Articular chondrocyte of knee joint (primary cell): Measurements from ENCODE around the gene DNAJC11. TPM values are rescaled to one million over a fixed set of nuclear protein-coding genes. Genes with fewer than 3 reads are reported as not detected.

Source experiments
- total RNA-seq: library from RNA; depleted of rRNA; stranded (reverse); fragments of >200 nt; gene quantifications from 2 replicates; pipeline ENCODE4 v1.2.3, GENCODE V29; 2012

The DNAJC11 gene, protein sequence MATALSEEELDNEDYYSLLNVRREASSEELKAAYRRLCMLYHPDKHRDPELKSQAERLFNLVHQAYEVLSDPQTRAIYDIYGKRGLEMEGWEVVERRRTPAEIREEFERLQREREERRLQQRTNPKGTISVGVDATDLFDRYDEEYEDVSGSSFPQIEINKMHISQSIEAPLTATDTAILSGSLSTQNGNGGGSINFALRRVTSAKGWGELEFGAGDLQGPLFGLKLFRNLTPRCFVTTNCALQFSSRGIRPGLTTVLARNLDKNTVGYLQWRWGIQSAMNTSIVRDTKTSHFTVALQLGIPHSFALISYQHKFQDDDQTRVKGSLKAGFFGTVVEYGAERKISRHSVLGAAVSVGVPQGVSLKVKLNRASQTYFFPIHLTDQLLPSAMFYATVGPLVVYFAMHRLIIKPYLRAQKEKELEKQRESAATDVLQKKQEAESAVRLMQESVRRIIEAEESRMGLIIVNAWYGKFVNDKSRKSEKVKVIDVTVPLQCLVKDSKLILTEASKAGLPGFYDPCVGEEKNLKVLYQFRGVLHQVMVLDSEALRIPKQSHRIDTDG
- total RNA-seq, result 28.6 and 31.3 TPM in 2 replicates

DNA sequence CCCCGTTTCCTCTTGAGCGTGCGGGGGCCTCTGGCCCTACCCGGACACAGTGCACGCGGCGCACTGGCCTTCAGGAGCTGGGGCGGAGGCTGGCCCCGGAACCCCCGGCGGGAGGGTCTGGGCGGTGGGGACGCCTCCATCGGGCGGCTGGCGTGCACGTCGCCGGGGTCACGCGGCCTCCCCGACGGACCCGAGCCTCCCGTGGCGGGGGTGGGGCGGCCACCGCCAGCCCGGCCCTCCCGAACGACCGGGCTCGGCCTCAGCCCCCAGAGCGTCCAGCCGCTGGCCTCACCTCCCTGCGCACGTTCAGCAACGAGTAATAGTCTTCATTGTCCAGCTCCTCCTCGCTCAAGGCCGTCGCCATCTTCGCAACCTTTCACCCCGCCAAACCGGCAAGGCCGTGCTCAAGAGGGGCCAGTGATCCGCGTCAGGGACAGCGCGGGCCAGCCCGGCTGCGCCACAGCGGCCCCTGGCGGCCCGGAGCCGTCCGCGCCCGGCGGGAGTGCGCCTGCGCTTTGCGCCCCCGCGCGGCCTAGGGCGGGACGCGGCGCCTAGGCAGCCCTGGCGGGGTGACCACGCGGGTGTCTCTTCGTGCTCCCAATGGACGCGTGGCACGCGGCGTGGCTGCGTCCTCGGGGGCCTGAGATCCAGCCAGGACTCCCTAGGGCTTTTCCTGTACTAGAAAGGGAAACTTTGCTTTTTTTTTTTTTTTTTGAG, at the start of gene DNAJC11:
TSS of gene DNAJC11 (minus strand) at position 380 of the 717 bp plus-strand sequence. CDS start at position 364, 16 bp downstream.

DNA sequence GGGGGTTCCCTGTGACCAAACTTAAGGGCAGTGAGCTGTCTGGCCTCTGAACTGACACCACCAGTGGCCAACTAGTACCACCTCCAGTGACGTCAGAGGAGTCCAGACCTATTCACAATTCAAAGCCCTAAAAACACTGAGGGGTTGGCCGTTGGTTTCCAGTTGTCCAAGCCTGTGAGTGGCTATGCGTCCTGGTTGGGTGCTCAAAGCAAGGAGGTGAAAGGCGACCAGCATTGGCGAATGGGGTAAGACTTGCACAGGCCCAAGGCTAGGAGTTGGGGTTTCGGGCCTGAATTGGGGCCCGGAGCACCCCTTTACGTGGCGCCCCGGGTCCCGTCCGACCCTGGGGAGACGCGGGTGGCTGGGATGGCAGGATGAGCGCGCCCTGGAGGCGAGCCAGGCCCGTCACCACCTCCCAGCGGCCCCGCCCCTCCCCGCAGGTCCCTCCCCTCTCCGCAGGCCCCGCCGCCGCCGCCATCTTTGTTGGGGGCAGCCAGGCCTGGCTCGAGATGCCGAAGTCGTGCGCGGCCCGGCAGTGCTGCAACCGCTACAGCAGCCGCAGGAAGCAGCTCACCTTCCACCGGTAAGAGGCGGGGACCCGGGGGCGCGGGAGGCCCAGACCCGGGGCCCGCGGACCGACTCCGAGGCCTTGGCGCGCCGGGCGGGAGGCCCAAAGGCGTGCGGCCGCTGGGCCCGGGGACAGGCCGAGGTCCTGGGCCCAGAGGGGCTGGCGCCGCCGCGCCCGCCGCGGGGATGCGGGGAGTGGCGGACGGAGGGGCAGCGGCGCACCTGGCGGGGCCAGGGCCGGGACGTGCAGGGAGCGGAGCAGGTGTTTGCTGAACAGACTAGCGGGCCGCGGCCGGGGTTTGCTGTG, 76.7 kb downstream of the DNAJC11 start, which contains the start of gene THAP3:
TSS of gene THAP3 (plus strand) at position 159 of the 874 bp plus-strand sequence. CDS start at position 510, 351 bp downstream.

DNA sequence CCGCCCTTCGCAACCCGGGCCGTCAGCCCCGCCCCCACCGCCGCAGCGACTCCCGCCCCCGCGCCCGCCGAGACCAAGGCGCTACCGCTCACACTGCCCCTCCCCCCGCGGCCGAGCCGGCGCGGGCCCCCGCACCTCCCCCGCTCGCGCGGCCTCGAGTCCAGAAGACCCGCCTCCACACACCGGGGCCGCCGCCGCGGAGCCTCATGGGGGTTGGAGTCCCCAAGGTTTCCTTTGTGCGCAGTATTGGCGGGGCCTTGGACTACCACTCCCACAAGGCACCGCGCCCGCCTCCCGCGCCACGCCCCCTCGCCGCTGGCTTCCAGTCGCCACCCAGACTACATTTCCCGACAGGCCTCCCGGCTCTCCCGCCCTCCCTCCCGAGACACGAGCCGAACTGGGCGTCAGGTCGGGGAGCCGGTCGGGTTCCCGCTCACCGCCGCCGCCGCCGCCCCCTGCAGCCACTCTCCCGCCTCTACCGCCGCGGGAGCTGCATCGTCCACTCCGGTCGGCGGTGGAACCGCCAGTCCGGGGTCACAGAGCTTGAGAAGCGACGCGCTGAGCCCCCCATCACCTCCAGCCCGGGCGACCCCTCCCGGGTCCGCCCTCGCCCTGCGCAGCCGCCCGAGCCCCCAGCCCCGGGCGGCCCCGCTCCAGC, 88.1 kb downstream of the DNAJC11 start, which contains the start of gene PHF13:
TSS of gene PHF13 (plus strand) at position 371 of the 658 bp plus-strand sequence. CDS start 336 bp downstream, outside the sequence.

DNA sequence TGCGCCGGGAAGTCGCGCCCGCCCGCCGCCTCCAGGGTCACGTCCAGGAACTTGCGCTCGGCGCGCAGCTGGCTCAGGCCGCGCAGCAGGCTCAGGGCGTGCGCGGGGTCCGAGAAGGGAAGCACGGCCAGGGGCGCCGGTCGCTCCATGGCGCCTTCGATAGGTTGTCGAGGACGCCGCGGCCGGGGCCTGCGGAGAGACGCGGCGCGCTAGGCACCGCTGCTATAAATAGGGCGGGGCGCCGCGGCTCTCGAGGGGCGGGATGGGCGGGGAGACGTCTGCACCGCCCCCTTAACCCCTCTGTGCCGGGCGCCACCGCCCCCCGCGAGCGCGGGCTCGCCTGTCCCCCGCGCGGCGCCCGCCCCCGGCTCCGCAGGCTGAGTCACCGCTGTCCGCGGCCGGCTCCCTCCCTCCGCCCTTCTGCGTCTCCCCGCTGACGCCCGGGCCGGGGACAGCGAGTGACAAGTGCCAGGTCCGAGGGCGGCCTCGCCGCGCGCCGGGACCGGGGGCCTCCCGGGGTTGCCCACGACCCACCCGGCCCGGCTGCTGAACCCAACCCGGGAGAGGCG, 98.9 kb downstream of the DNAJC11 start, which contains the start of gene KLHL21:
TSS of gene KLHL21 (minus strand) at position 201 of the 569 bp plus-strand sequence. CDS start at position 149, 52 bp downstream.

Other genes starting within 250 kb of the DNAJC11 start
- gene TNFRSF25, start 235.6 kb downstream of the DNAJC11 start, total RNA-seq, result 1.2 and 2.8 TPM in 2 replicates
- 3.9 and 5.0 TPM in 2 replicates for gene PLEKHG5, start 210.1 kb downstream of the DNAJC11 start, total RNA-seq
- 36.1 and 38.3 TPM in 2 replicates for gene NOL9, start 147.3 kb downstream of the DNAJC11 start, total RNA-seq
- 0.26 and 0.43 TPM in 2 replicates for gene TAS1R1, start 146.5 kb downstream of the DNAJC11 start, total RNA-seq
- gene ZBTB48, start 121.8 kb downstream of the DNAJC11 start, total RNA-seq, result 9.9 and 10.8 TPM in 2 replicates
- 37.1 and 40.0 TPM in 2 replicates for gene KLHL21, start 98.9 kb downstream of the DNAJC11 start, total RNA-seq
- gene PHF13, start 88.1 kb downstream of the DNAJC11 start, total RNA-seq, result 12.8 and 15.9 TPM in 2 replicates
- gene THAP3, start 76.9 kb downstream of the DNAJC11 start, total RNA-seq, result 14.6 and 14.9 TPM in 2 replicates
- gene CAMTA1, start 83.6 kb upstream of the DNAJC11 start, total RNA-seq, result 57.1 and 66.2 TPM in 2 replicates